ENCODE measurements around the gene SENP7.
"Not testable (repeated sequence)": the region's sequence is repeated elsewhere in the genome, so short reads cannot be mapped to it uniquely, and the experiment has no call there.

Gene SENP7

GRCh38 chr3:101312545-101312944 is 200.5 kb downstream of the SENP7 start:
- no peak for DNase-seq

- no peak for DNase-seq
Observed at GRCh38 chr3:101311676-101312075, 201.3 kb downstream of the SENP7 start.

- DNase-seq = no peak
Observed at GRCh38 chr3:101310978-101311375, 202.0 kb downstream of the SENP7 start.

- not testable (repeated sequence) for DNase-seq
Observed at GRCh38 chr3:101308147-101308772, 204.8 kb downstream of the SENP7 start.

- DNase-seq = no peak
Observed at GRCh38 chr3:101303836-101304235, 209.2 kb downstream of the SENP7 start.

GRCh38 chr3:101303089-101303731 is 209.8 kb downstream of the SENP7 start:
- no peak for DNase-seq

- no peak for DNase-seq
Observed at GRCh38 chr3:101300073-101300472, 212.9 kb downstream of the SENP7 start.

- no peak for DNase-seq
Observed at GRCh38 chr3:101292027-101292426, 221.0 kb downstream of the SENP7 start.

GRCh38 chr3:101288294-101288693 is 224.7 kb downstream of the SENP7 start:
- no peak for DNase-seq

- no peak for DNase-seq
Observed at GRCh38 chr3:101284757-101285156, 228.3 kb downstream of the SENP7 start.

GRCh38 chr3:101281521-101282030 is 231.4 kb downstream of the SENP7 start:
- DNase-seq = no peak

- DNase-seq = no peak
Observed at GRCh38 chr3:101279765-101280385, 233.1 kb downstream of the SENP7 start.

GRCh38 chr3:101279162-101279561 is 233.8 kb downstream of the SENP7 start:
- DNase-seq = no peak

- no peak for DNase-seq
Observed at GRCh38 chr3:101278727-101279126, 234.3 kb downstream of the SENP7 start.
